ENCODE data around the gene TANGO2. TPM values are rescaled to one million over a fixed set of nuclear protein-coding genes. Genes with fewer than 3 reads are reported as not detected.

TANGO2 gene
- total and polyA plus RNA-seq, 9 of the 15 experiments (the other 6 are each of a cell fraction or from before 2014, with no cell fraction given) = 15.5 to 94.9 (median 70.1) TPM

GRCh38 chr22:20001082-20001638 is 19.8 kb upstream of the TANGO2 start (continued):
- TF ChIP-seq STAT6 (CRISPR knock-in tag; IDR thresholded peaks at IDR 0.05) = 0 out of 2 replicates have a peak, but pooled peaks have one; percentile 55
- 0 out of 2 replicates have a peak, but pooled peaks have one; percentile 12 for TF ChIP-seq PHB (CRISPR knock-in tag; IDR thresholded peaks at IDR 0.05)
- TF ChIP-seq NFIX (CRISPR knock-in tag; IDR thresholded peaks at IDR 0.05; ENCODE audit: low read depth) = no peak
- TF ChIP-seq PHF8 (IDR thresholded peaks at IDR 0.05; ENCODE audit: borderline replicate concordance, low read length) = 0 out of 2 replicates have a peak, but pooled peaks have one; percentile 1
- TF ChIP-seq MYC (IDR thresholded peaks at IDR 0.05; ENCODE audit: low read depth, low read length) = no peak
- TF ChIP-seq MYC (CRISPR knock-in tag; IDR thresholded peaks at IDR 0.05; ENCODE audit: borderline replicate concordance, low read depth) = 0 out of 2 replicates have a peak, but pooled peaks have one; percentile 16
- TF ChIP-seq SPI1 (IDR thresholded peaks at IDR 0.05; ENCODE audit: borderline replicate concordance, low read depth, low read length) = 0 out of 2 replicates have a peak, but pooled peaks have one; percentile 0
- TF ChIP-seq CHD1 (IDR thresholded peaks at IDR 0.05; ENCODE audit: low read length) = peak; percentile 2
- TF ChIP-seq, protein P1, sequence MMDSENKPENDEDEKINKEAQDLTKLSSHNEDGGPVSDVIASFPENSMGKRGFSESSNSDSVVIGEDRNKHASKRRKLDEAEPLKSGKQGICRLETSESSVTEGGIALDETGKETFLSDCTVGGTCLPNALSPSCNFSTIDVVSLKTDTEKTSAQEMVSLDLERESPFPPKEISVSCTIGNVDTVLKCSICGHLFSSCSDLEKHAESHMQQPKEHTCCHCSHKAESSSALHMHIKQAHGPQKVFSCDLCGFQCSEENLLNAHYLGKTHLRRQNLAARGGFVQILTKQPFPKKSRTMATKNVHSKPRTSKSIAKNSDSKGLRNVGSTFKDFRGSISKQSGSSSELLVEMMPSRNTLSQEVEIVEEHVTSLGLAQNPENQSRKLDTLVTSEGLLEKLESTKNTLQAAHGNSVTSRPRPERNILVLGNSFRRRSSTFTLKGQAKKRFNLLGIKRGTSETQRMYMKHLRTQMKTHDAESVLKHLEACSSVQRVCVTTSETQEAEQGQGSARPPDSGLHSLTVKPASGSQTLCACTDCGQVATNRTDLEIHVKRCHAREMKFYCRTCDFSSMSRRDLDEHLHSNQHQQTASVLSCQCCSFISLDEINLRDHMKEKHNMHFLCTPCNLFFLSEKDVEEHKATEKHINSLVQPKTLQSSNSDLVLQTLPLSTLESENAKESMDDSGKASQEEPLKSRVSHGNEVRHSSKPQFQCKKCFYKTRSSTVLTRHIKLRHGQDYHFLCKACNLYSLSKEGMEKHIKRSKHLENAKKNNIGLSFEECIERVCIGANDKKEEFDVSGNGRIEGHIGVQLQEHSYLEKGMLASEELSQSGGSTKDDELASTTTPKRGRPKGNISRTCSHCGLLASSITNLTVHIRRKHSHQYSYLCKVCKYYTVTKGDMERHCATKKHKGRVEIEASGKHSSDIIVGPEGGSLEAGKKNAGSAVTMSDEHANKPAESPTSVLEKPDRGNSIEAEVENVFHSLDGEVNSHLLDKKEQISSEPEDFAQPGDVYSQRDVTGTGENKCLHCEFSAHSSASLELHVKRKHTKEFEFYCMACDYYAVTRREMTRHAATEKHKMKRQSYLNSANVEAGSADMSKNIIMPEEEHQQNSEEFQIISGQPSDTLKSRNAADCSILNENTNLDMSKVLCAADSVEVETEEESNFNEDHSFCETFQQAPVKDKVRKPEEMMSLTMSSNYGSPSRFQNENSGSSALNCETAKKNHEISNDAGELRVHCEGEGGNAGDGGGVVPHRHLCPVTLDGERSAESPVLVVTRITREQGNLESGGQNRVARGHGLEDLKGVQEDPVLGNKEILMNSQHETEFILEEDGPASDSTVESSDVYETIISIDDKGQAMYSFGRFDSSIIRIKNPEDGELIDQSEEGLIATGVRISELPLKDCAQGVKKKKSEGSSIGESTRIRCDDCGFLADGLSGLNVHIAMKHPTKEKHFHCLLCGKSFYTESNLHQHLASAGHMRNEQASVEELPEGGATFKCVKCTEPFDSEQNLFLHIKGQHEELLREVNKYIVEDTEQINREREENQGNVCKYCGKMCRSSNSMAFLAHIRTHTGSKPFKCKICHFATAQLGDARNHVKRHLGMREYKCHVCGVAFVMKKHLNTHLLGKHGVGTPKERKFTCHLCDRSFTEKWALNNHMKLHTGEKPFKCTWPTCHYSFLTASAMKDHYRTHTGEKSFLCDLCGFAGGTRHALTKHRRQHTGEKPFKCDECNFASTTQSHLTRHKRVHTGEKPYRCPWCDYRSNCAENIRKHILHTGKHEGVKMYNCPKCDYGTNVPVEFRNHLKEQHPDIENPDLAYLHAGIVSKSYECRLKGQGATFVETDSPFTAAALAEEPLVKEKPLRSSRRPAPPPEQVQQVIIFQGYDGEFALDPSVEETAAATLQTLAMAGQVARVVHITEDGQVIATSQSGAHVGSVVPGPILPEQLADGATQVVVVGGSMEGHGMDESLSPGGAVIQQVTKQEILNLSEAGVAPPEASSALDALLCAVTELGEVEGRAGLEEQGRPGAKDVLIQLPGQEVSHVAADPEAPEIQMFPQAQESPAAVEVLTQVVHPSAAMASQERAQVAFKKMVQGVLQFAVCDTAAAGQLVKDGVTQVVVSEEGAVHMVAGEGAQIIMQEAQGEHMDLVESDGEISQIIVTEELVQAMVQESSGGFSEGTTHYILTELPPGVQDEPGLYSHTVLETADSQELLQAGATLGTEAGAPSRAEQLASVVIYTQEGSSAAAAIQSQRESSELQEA (IDR thresholded peaks at IDR 0.05; ENCODE audit: low read depth) = 0 out of 2 replicates have a peak, but pooled peaks have one; percentile 7
- TF ChIP-seq, protein P2, sequence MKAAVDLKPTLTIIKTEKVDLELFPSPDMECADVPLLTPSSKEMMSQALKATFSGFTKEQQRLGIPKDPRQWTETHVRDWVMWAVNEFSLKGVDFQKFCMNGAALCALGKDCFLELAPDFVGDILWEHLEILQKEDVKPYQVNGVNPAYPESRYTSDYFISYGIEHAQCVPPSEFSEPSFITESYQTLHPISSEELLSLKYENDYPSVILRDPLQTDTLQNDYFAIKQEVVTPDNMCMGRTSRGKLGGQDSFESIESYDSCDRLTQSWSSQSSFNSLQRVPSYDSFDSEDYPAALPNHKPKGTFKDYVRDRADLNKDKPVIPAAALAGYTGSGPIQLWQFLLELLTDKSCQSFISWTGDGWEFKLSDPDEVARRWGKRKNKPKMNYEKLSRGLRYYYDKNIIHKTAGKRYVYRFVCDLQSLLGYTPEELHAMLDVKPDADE (conservative IDR thresholded peaks at IDR 0.05; ENCODE audit: control insufficient read depth, low read depth, low read length) = 0 out of 2 replicates have a peak, but pooled peaks have one; percentile 20

Data from K562 (cell line).